H9 (cell line): ENCODE measurements around the gene SPOCK3. TPM values are rescaled to one million over a fixed set of nuclear protein-coding genes. Genes with fewer than 3 reads are reported as not detected.

Experiments
- DNase-seq: peaks from one replicate; pipeline ENCODE4 v3.0.0-alpha.2; 2017
- H2AFZ ChIP-seq: one replicate; pipeline ENCODE4 v1.6.1; 2013; ENCODE audit warnings: mild to moderate bottlenecking, low read length, control low read depth, moderate library complexity
- H2AK5ac ChIP-seq: 2 replicates; pipeline ENCODE4 v1.6.1; 2013; ENCODE audit warnings: low read length, control low read depth, mixed read lengths; ENCODE audit not compliant: insufficient read length
- H2BK120ac ChIP-seq: one replicate; pipeline ENCODE4 v1.6.1; 2013; ENCODE audit warnings: low read depth, mild to moderate bottlenecking, low read length, control low read depth, inconsistent platforms; ENCODE audit not compliant: poor library complexity, severe bottlenecking
- H2BK12ac ChIP-seq: 2 replicates; pipeline ENCODE4 v1.6.1; 2013; ENCODE audit warnings: low read length, control low read depth, mixed read lengths, low read depth; ENCODE audit not compliant: insufficient read length
- H2BK15ac ChIP-seq: 2 replicates; pipeline ENCODE4 v1.6.1; 2013; ENCODE audit warnings: low read depth, low read length, control low read depth
- H2BK20ac ChIP-seq: one replicate; pipeline ENCODE4 v1.6.1; 2013; ENCODE audit warnings: low read depth, mild to moderate bottlenecking, low read length, control low read depth, inconsistent platforms; ENCODE audit not compliant: poor library complexity, severe bottlenecking
- H2BK5ac ChIP-seq: 2 replicates; pipeline ENCODE4 v1.6.1; 2013; ENCODE audit warnings: low read length, control low read depth, mixed read lengths; ENCODE audit not compliant: insufficient read length
- H3K14ac ChIP-seq: 2 replicates; pipeline ENCODE4 v1.6.1; 2013; ENCODE audit warnings: low read length, control low read depth; ENCODE audit not compliant: insufficient read depth
- H3K18ac ChIP-seq: 2 replicates; pipeline ENCODE4 v1.6.1; 2013; ENCODE audit warnings: low read depth, mild to moderate bottlenecking, mixed read lengths, low read length, control low read depth; ENCODE audit not compliant: insufficient read length
- H3K23ac ChIP-seq: 2 replicates; pipeline ENCODE4 v1.6.1; 2013; ENCODE audit warnings: low read length, control low read depth, mixed read lengths, low read depth; ENCODE audit not compliant: insufficient read length
- H3K23me2 ChIP-seq: 2 replicates; pipeline ENCODE4 v1.6.1; 2013; ENCODE audit warnings: low read depth, mild to moderate bottlenecking, mixed read lengths, low read length, control low read depth; ENCODE audit not compliant: insufficient read length, poor library complexity, severe bottlenecking
- H3K27ac ChIP-seq: 2 replicates; pipeline ENCODE4 v1.5.1; 2013; ENCODE audit warnings: low read length, control low read depth, mixed read lengths, low read depth; ENCODE audit not compliant: insufficient read length
- H3K27me3 ChIP-seq: 2 replicates; pipeline ENCODE4 v1.6.1; 2013; ENCODE audit warnings: low read length, control low read depth, inconsistent platforms; ENCODE audit not compliant: insufficient read depth
- H3K4ac ChIP-seq: 2 replicates; pipeline ENCODE4 v1.6.1; 2013; ENCODE audit warnings: low read depth, mild to moderate bottlenecking, control low read depth, inconsistent platforms, low read length, moderate library complexity
- H3K4me1 ChIP-seq: 2 replicates; pipeline ENCODE4 v1.6.1; 2013; ENCODE audit warnings: low read length, control low read depth, inconsistent platforms; ENCODE audit not compliant: insufficient read depth
- H3K4me2 ChIP-seq: 2 replicates; pipeline ENCODE4 v1.6.1; 2013; ENCODE audit warnings: low read length, control low read depth, mixed read lengths; ENCODE audit not compliant: insufficient read length, insufficient read depth
- H3K56ac ChIP-seq: 2 replicates; pipeline ENCODE4 v1.6.1; 2013; ENCODE audit warnings: low read depth, mild to moderate bottlenecking, mixed read lengths, low read length, control low read depth; ENCODE audit not compliant: insufficient read length
- H3K79me1 ChIP-seq: 2 replicates; pipeline ENCODE4 v1.6.1; 2013; ENCODE audit warnings: low read depth, mild to moderate bottlenecking, moderate library complexity, low read length, control low read depth, inconsistent platforms; ENCODE audit not compliant: insufficient read depth, poor library complexity, severe bottlenecking
- H3K79me2 ChIP-seq: 2 replicates; pipeline ENCODE4 v1.6.1; 2013; ENCODE audit warnings: low read length, control low read depth, inconsistent platforms; ENCODE audit not compliant: insufficient read depth
- H3K9ac ChIP-seq: 2 replicates; pipeline ENCODE4 v1.6.1; 2013; ENCODE audit warnings: low read length, control low read depth, mixed read lengths; ENCODE audit not compliant: insufficient read length; ENCODE audit errors: extremely low read depth
- H3K9me3 ChIP-seq: one replicate; pipeline ENCODE4 v1.6.1; 2013; ENCODE audit warnings: low read depth, low read length, inconsistent platforms; ENCODE audit not compliant: control insufficient read depth
- H3T11ph ChIP-seq: one replicate; pipeline ENCODE4 v1.6.1; 2013; ENCODE audit warnings: mild to moderate bottlenecking, low read length, control low read depth, inconsistent platforms
- H4K20me1 ChIP-seq: one replicate; pipeline ENCODE4 v1.6.1; 2013; ENCODE audit not compliant: control insufficient read depth, insufficient read length, insufficient read depth
- H4K5ac ChIP-seq: 2 replicates; pipeline ENCODE4 v1.6.1; 2013; ENCODE audit warnings: low read depth, mild to moderate bottlenecking, mixed read lengths, low read length, control low read depth; ENCODE audit not compliant: insufficient read length
- H4K8ac ChIP-seq: replicated peaks from 2 replicates; pipeline ENCODE4 v1.6.1; 2013; ENCODE audit warnings: low read length, control low read depth, mixed read lengths, low read depth; ENCODE audit not compliant: insufficient read length
- H4K91ac ChIP-seq: 2 replicates; pipeline ENCODE4 v1.6.1; 2013; ENCODE audit warnings: low read depth, mild to moderate bottlenecking, moderate library complexity, mixed read lengths, low read length, control low read depth; ENCODE audit not compliant: insufficient read length
- H3K27ac Mint-ChIP-seq, 3 experiments: 2 replicates in 2 of 3; 3 replicates in 1 of 3; pipeline ENCODE4 v1.8.0; 2020 to 2021; ENCODE audit warnings: mixed read lengths in 3 of 3, mild to moderate bottlenecking in 1 of 3, moderate library complexity in 1 of 3
- H3K27me3 Mint-ChIP-seq: 2 replicates; pipeline ENCODE4 v1.8.0; 2021; ENCODE audit warnings: low read depth, mild to moderate bottlenecking, moderate library complexity, mixed read lengths
- H3K36me3 Mint-ChIP-seq, 3 experiments: 2 replicates in 2 of 3; 3 replicates in 1 of 3; pipeline ENCODE4 v1.8.0; 2020 to 2021; ENCODE audit warnings: low read depth in 3 of 3, mixed read lengths in 3 of 3; ENCODE audit not compliant: insufficient read depth in 1 of 3
- H3K4me1 Mint-ChIP-seq, 2 experiments: 2 replicates each; pipeline ENCODE4 v1.8.0; 2020; ENCODE audit warnings: mixed read lengths in 2 of 2
- H3K4me3 Mint-ChIP-seq, 2 experiments: 2 replicates in 1 of 2; 3 replicates in 1 of 2; pipeline ENCODE4 v1.8.0; 2020 to 2021; ENCODE audit warnings: mild to moderate bottlenecking in 2 of 2, mixed read lengths in 2 of 2, moderate library complexity in 1 of 2
- H3K9me3 Mint-ChIP-seq, 2 experiments: 2 replicates in 1 of 2; 3 replicates in 1 of 2; pipeline ENCODE4 v1.8.0; 2020; ENCODE audit warnings: mild to moderate bottlenecking in 2 of 2, mixed read lengths in 2 of 2, moderate library complexity in 1 of 2
- WGBS: extraction: QIAGEN DNeasy Blood & Tissue Kit; methylation state at CpG from one replicate; pipeline ENCODE4 v1.1.7; 2013; ENCODE audit warnings: missing lambda C conversion rate, low lambda C conversion rate, mixed read lengths; ENCODE audit not compliant: insufficient read length; ENCODE audit errors: extremely low coverage; 5-methylcytosine and 5-hydroxymethylcytosine counted together
- total RNA-seq: library from RNA; stranded (reverse); gene quantifications from 2 replicates; pipeline ENCODE4 v1.2.1, GENCODE V29; 2021
- TF ChIP-seq, protein P1 (sequence below): fragments of 200-600 bp; sonication (generic); conservative IDR thresholded peaks from 3 replicates; pipeline ENCODE4 v1.8.0; 2021; ENCODE audit warnings: antibody characterized with exemption, mild to moderate bottlenecking

The SPOCK3 gene
- total RNA-seq, 1 experiment from 2014 or later: 0.28 TPM

DNA sequence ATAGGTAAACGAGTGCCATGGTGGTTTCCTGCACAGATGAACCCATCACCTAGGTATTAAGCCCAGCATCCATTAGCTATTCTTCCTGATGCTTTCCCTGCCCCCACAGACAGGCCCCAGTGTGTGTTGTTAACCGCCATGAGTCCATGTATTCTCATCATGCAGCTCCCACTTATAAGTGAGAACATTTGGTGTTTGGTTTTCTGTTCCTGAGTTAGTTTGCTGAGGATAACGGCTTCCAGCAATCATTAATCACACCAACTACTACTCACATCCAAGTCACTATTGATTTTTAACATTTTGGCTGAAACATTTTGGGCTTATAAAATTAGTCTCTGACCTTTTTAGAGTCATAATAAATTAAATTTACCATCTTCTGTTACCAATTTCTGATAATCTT lies 205.3 kb downstream of the SPOCK3 start:
- Mint-ChIP-seq H3K27ac (no peak overlapping the region), H3K4me3 (no peak overlapping the region), H3K4me1 (peaks cover 4 to 7% of the 10 kb centered on the region in 2 experiments; a peak in 3 of 4 replicates), H3K27me3 (no peaks in the 10 kb centered on the region), H3K9me3 (no peaks in the 10 kb centered on the region), H3K36me3 (no peaks in the 10 kb centered on the region)
- no peaks in the 10 kb centered on the region for H3K79me2 ChIP-seq
- H3K18ac ChIP-seq: no peak overlapping the region
- H2BK20ac ChIP-seq: no peak overlapping the region
- H4K5ac ChIP-seq: no peak overlapping the region
- H3K79me1 ChIP-seq: no peaks in the 10 kb centered on the region
- H2BK5ac ChIP-seq: no peak overlapping the region
- no peaks in the 10 kb centered on the region for H4K20me1 ChIP-seq
- H3K27ac ChIP-seq: no peak overlapping the region
- H3K27me3 ChIP-seq: no peaks in the 10 kb centered on the region
- H2AFZ ChIP-seq: no peak overlapping the region
- H3T11ph ChIP-seq: no peak overlapping the region
- no peak overlapping the region for H4K8ac ChIP-seq
- no peak overlapping the region for H3K56ac ChIP-seq
- H2BK15ac ChIP-seq: no peak overlapping the region
- H3K4me2 ChIP-seq: no peak overlapping the region
- TF ChIP-seq, protein P1, sequence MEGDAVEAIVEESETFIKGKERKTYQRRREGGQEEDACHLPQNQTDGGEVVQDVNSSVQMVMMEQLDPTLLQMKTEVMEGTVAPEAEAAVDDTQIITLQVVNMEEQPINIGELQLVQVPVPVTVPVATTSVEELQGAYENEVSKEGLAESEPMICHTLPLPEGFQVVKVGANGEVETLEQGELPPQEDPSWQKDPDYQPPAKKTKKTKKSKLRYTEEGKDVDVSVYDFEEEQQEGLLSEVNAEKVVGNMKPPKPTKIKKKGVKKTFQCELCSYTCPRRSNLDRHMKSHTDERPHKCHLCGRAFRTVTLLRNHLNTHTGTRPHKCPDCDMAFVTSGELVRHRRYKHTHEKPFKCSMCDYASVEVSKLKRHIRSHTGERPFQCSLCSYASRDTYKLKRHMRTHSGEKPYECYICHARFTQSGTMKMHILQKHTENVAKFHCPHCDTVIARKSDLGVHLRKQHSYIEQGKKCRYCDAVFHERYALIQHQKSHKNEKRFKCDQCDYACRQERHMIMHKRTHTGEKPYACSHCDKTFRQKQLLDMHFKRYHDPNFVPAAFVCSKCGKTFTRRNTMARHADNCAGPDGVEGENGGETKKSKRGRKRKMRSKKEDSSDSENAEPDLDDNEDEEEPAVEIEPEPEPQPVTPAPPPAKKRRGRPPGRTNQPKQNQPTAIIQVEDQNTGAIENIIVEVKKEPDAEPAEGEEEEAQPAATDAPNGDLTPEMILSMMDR: no peak
- DNase-seq: no peak
- H3K9ac ChIP-seq: no peak overlapping the region
- H3K9me3 ChIP-seq: no peaks in the 10 kb centered on the region
- no peak overlapping the region for H3K4ac ChIP-seq
- H3K14ac ChIP-seq: no peak overlapping the region
- H2BK12ac ChIP-seq: no peak overlapping the region
- H3K23ac ChIP-seq: no peak overlapping the region
- no CpG with 5 or more reads among the region's 3 CpGs for WGBS
- H3K4me1 ChIP-seq: no peaks in the 10 kb centered on the region
- no peak overlapping the region for H2BK120ac ChIP-seq
- no peak overlapping the region for H2AK5ac ChIP-seq
- H4K91ac ChIP-seq: no peak overlapping the region
- no peaks in the 10 kb centered on the region for H3K23me2 ChIP-seq
